HG02981 (cell line): ENCODE data around the gene DDX39A.
"Not testable (repeated sequence)": the region's sequence is repeated elsewhere in the genome, so short reads cannot be mapped to it uniquely, and the experiment has no call there.

Experiments used
- ATAC-seq: cut with Tn5 transposase; IDR thresholded peaks from one replicate; pipeline ENCODE4 v1.9.1; 2021; ENCODE audit warnings: mild to moderate bottlenecking, moderate library complexity; ENCODE audit not compliant: unreplicated experiment

The DDX39A gene

GRCh38 chr19:14419106-14419813 lies at the start of gene DDX39A:
Gene DDX39A (minus strand): TSS chr19:14419341. CDS start chr19:14413220, 6,121 bp downstream.
- peak; percentile 93 for ATAC-seq

GRCh38 chr19:14467816-14468215 lies 48.7 kb upstream of the DDX39A start:
- no peak for ATAC-seq

DNA sequence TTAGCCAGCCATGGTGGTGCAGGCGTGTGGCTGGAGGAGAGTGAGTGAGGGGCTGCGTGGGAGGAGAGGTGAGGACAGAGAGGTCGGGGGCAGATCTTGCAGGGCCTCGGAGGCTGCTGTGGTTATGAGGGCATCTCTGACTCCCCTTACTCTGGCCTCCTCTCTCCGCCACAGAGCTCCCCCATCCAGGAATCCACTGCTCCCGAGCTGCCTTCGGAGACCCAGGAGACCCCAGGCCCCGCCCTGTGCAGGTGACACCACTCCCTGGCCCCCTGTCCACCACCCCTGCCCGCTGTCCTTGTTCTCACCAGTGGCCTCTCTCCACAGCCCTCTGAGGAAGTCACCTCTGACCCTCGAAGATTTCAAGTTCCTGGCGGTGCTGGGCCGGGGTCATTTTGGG lies 48.2 kb upstream of the DDX39A start:
- ATAC-seq, result no peak

GRCh38 chr19:14463747-14464146 lies 44.6 kb upstream of the DDX39A start:
- no peak for ATAC-seq

DNA sequence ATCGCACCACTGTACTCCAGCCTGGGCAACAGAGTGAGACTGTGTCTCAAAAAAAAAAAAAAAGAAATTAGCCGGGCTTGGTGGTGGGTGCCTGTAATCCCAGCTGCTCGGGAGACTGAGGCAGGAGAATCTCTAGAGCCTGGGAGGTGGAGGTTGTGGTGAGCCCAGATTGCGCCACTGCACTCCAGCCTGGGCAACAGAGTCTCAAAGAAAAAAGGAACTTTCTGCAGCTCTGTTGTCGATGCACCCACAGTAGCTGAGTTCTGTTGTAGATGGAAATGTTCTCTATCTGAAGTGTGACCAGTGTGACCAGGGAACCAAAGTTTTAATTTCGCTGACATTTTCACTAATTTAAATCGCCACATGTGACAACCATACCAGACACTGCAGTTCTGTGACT lies 43.3 kb upstream of the DDX39A start:
- ATAC-seq, result not testable (repeated sequence)

DNA sequence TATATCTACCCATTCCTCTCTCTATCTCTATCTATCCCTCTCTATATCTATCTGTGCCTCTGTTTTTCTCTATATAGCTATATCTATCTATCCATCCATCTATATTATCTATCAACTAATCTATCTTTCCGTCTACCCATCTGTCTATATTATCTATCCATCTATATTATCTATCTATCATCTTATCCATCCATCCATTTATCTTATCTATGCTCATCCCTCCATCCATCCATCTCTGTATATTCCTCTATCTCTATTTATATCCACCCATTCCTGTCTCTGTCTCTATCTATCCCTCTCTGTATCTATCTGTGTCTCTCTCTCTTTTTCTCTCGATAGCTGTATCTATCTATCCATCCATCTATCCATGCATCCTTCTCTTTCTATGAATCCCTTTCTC lies 41.8 kb upstream of the DDX39A start:
- ATAC-seq, result no peak

DNA sequence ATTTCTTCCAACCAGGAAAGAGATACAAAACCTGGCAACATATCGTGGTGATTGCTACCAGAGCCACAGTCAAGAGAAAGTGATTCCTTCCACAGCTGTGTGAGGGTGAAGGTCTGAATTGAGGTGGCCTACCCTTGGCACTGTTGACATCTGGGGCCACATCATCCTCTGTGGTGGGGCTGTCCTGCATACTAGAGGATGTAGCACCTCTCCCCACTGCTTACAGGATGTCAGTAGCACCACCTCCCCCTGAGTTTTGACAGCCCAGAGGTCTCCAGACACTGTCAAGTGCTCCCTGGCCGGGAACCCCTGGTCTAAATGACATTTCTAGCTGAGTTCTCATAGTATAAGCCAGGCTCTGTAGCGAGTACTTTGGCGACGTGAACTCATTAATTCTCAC lies 40.6 kb upstream of the DDX39A start:
- ATAC-seq, result no peak

DNA sequence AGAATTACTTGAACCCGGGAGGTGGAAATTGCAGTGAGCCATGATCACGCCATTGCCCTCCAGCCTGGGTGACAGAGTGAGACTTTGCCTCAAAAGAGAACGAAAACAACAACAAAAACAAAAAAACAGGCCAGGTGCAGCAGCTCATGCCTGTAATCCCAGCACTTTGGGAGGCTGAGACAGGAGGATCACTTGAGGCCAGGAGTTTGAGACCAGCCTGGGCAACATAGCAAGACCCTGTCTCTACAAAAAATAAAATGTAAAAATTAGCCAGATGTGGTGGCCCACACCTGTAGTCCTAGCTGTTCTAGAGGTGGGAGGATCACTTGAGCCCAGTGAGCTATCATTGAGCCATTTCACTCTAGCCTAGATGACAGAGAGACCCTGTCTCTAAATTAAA lies 33.2 kb upstream of the DDX39A start:
- ATAC-seq, result not testable (repeated sequence)

GRCh38 chr19:14450876-14451275 lies 31.7 kb upstream of the DDX39A start:
- ATAC-seq, result no peak

- no peak for ATAC-seq
Measured at GRCh38 chr19:14450168-14450874, 31.2 kb upstream of the DDX39A start.

- ATAC-seq, result no peak
Measured at GRCh38 chr19:14449321-14449720, 30.2 kb upstream of the DDX39A start.

DNA sequence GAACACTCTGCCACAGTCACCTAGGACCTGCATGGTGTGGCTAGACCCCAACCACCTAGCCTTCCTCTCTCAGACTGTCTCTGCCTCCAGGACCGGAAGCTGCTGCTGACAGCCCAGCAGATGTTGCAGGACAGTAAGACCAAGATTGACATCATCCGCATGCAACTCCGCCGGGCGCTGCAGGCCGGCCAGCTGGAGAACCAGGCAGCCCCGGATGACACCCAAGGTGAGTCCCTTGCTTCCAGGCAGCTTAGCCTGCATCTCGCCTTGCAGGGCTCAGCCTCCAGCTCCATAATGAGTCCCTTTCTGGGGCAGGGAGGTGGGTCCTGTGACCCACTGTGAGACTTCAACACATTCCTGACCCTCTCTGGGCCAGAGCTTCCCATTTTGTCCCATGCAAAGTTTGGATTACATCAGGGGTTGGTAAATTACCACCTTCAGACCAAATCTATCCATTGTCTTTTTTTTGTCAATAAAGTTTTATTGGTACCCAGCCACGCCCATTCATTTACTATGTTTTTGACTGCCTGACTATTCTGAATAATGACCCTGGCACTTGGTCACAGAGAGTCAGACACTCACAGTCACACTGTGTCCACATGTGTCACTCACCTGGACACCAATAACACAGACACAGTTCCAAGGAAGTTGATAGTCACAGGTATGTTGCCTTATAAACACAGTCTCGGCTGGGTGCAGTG lies 27.3 kb upstream of the DDX39A start:
- ATAC-seq, result no peak

- no peak for ATAC-seq
Measured at GRCh38 chr19:14443632-14444216, 24.6 kb upstream of the DDX39A start.

DNA sequence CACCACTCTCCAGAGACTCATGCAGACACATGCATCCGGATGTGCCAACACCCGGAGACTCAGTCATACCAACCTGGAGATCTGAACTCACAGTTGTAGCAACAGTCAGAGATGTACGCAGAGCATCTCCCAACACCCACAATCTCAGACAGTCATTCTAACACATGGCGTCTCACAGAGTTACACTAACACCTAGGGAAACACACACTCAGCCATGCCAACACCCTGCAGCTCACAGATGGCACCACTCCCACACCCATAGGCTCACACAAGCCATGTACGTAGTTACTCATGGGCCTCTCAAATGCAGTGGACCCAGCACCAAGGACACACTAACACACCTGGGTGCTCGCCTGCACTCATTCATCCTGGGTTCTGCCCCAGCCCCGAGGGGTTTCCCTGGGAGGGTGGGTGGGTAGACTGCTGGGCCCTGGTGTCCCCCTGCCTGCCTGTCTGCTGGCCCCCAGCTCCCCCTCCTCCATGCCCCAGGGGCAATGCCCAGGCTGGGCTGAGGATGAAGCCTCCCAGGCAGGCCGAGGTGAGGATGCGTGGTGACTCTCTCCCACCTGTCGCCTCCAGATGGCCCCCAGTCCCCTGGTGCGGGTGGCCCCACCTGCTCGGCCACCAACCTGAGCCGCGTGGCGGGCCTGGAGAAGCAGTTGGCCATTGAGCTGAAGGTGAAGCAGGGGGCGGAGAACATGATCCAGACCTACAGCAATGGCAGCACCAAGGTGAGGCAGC lies 23.9 kb upstream of the DDX39A start:
- ATAC-seq, result no peak

DNA sequence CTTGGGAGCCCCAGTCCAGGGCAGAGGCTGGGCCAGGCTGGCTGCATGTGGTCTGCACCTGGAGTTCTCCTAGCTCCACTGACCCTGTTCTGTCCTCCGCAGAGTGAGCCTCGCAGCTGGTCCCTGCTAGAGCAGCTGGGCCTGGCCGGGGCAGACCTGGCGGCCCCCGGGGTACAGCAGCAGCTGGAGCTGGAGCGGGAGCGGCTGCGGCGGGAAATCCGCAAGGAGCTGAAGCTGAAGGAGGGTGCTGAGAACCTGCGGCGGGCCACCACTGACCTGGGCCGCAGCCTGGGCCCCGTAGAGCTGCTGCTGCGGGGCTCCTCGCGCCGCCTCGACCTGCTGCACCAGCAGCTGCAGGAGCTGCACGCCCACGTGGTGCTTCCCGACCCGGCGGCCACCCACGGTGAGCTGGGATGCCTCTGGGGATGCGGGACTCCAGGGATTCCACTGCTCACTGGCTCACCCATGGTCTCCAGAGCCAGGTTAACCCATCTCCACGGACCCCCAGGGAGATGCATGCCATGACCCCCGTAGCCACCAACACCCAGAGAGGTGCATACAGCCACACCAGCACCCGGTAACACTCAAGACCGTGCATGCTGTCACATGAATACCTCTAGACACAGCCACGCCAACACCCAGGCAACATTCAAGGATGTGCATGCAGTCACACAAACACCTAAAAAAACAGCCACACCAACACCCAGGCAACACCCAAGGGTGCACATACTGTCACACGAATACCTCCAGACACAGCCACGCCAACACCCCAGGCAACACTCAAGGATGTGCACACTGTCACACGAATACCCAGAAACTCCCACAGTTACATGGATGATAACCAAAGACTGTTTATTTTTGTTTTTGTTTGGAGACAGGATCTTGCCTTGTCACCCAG lies 22.1 kb upstream of the DDX39A start:
- no peak for ATAC-seq

GRCh38 chr19:14440049-14440448 lies 20.9 kb upstream of the DDX39A start:
- ATAC-seq, result peak; percentile 81

GRCh38 chr19:14439014-14439413 lies 19.9 kb upstream of the DDX39A start:
- no peak for ATAC-seq

GRCh38 chr19:14437578-14438140 lies 18.5 kb upstream of the DDX39A start:
- ATAC-seq, result no peak

GRCh38 chr19:14435320-14436050 lies 16.3 kb upstream of the DDX39A start:
- no peak for ATAC-seq
